A673 (cell line): ENCODE measurements around the gene CYSTM1. TPM values are rescaled to one million over a fixed set of nuclear protein-coding genes. Genes with fewer than 3 reads are reported as not detected.
A peak's percentile ranks its signal among the peaks of the same experiment; 100 is the strongest.

Experiments
- BruUV-seq: library from RNA; stranded (reverse); fragments of 400-500 nt; replicated peaks from 2 replicates; lab custom pipeline; 2021; lab: Mats Ljungman, UMichigan
- CTCF ChIA-PET: fragments of 300-600 bp; sonication (Branson Sonifier 250); formaldehyde crosslinking; loops from one replicate; lab custom pipeline; 2022; ENCODE audit warnings: antibody characterized with exemption; lab: Charles Lee
- POLR2A ChIA-PET: fragments of 300-600 bp; sonication (Branson Sonifier 250); formaldehyde crosslinking; loops from one replicate; lab custom pipeline; 2022; ENCODE audit warnings: antibody characterized with exemption; ENCODE audit not compliant: low non-redundant PET; lab: Charles Lee
- DNase-seq: peaks from one replicate; pipeline ENCODE4 v3.0.0-alpha.2; 2015; ENCODE audit warnings: low spot score
- H3K27ac ChIP-seq: fragments of 200-600 bp; sonication (generic); 2 replicates; pipeline ENCODE4 v1.5.1; 2016; ENCODE audit warnings: mixed run types, low read depth, mild to moderate bottlenecking, mixed read lengths, antibody characterized with exemption, low read length; ENCODE audit not compliant: poor library complexity, severe bottlenecking
- H3K27me3 ChIP-seq: fragments of 200-600 bp; sonication (generic); replicated peaks from 2 replicates; pipeline ENCODE4 v1.6.1; 2017; ENCODE audit warnings: mixed run types, low read depth, mild to moderate bottlenecking, mixed read lengths, antibody characterized with exemption, low read length; ENCODE audit not compliant: insufficient read depth, poor library complexity
- H3K36me3 ChIP-seq: fragments of 200-600 bp; sonication (generic); 2 replicates; pipeline ENCODE4 v1.6.1; 2016; ENCODE audit warnings: mixed run types, mild to moderate bottlenecking, mixed read lengths, antibody characterized with exemption, low read length; ENCODE audit not compliant: insufficient read depth, poor library complexity, severe bottlenecking
- H3K4me1 ChIP-seq: fragments of 200-600 bp; sonication (generic); 2 replicates; pipeline ENCODE4 v1.6.1; 2017; ENCODE audit warnings: mixed run types, mild to moderate bottlenecking, mixed read lengths, antibody characterized with exemption, low read length; ENCODE audit not compliant: insufficient read depth, poor library complexity, severe bottlenecking
- H3K4me3 ChIP-seq: fragments of 200-600 bp; sonication (generic); 2 replicates; pipeline ENCODE4 v1.5.1; 2016; ENCODE audit warnings: low read depth, mixed run types, mild to moderate bottlenecking, mixed read lengths, low read length; ENCODE audit not compliant: poor library complexity, severe bottlenecking
- H3K9me3 ChIP-seq: fragments of 200-600 bp; sonication (generic); 2 replicates; pipeline ENCODE4 v1.6.1; 2016; ENCODE audit warnings: mixed run types, low read depth, mild to moderate bottlenecking, mixed read lengths, antibody characterized with exemption, low read length; ENCODE audit not compliant: poor library complexity, severe bottlenecking
- CTCF ChIP-seq: fragments of 300-800, 200-600 bp; sonication (generic); conservative IDR thresholded peaks from 2 replicates; pipeline ENCODE4 v1.5.1; 2017; ENCODE audit warnings: low read depth, mild to moderate bottlenecking, antibody characterized with exemption, low read length, moderate library complexity, mixed read lengths
- EZH2 ChIP-seq: fragments of 200-600 bp; sonication (generic); IDR thresholded peaks from 2 replicates; pipeline ENCODE4 v1.6.1; 2017; ENCODE audit warnings: borderline replicate concordance, low read depth, mild to moderate bottlenecking, mixed read lengths, antibody characterized with exemption, low read length; ENCODE audit not compliant: poor library complexity, severe bottlenecking
- intact Hi-C: fragments of 100-400 bp; cut with micrococcal nuclease; formaldehyde crosslinking; loops from one replicate; pipeline ENCODE4 v1.10.0; 2022; ENCODE audit not compliant: unreplicated experiment
- total RNA-seq: library from RNA; stranded (reverse); gene quantifications from 2 replicates; pipeline ENCODE4 v1.2.3, GENCODE V29; 2021

Gene CYSTM1
- total RNA-seq, 1 experiment from 2014 or later, result 35.5 TPM

GRCh38 chr5:140238756-140239155 lies 63.8 kb downstream of the CYSTM1 start:
- H3K27ac ChIP-seq, result no peak overlapping the region
- intact Hi-C loops, result no loop called here
- peaks cover 20% of the 10 kb centered on the region for H3K4me1 ChIP-seq
- no peaks in the 10 kb centered on the region for H3K27me3 ChIP-seq
- H3K4me3 ChIP-seq, result no peak overlapping the region
- POLR2A ChIA-PET, result no interaction called here
- no peaks in the 10 kb centered on the region for H3K9me3 ChIP-seq
- no peak for DNase-seq
- BruUV-seq, result no TSS peak
- H3K36me3 ChIP-seq, result no peaks in the 10 kb centered on the region
- CTCF ChIA-PET, result interaction anchor here (0.8 kb wide), 1 partner anchor 120 kb away, joined by 3 read pairs; no protein-coding TSS in a partner anchor
- TF ChIP-seq EZH2 (no peak), CTCF (no peak)

GRCh38 chr5:140239461-140239860 lies 64.5 kb downstream of the CYSTM1 start:
- ChIA-PET POLR2A (no interaction called here), CTCF (interaction anchor here (0.6 to 2.8 kb wide), 10 partner anchors 8 to 146 kb away, joined by 3 to 45 read pairs (median 4); partner anchors contain the start of gene HBEGF)
- no peaks in the 10 kb centered on the region for H3K27me3 ChIP-seq
- no TSS peak for BruUV-seq
- TF ChIP-seq CTCF (no peak), EZH2 (no peak)
- no peak for DNase-seq
- H3K9me3 ChIP-seq, result no peaks in the 10 kb centered on the region
- intact Hi-C loops, result no loop called here
- H3K27ac ChIP-seq, result no peak overlapping the region
- peaks cover 20% of the 10 kb centered on the region for H3K4me1 ChIP-seq
- no peaks in the 10 kb centered on the region for H3K36me3 ChIP-seq
- no peak overlapping the region for H3K4me3 ChIP-seq

GRCh38 chr5:140239939-140240700 lies 65.1 kb downstream of the CYSTM1 start:
- POLR2A ChIA-PET, result no interaction called here
- intact Hi-C loops, result no loop called here
- CTCF ChIA-PET, result interaction anchor here (0.6 to 2.8 kb wide), 14 partner anchors 9 to 145 kb away, joined by 3 to 45 read pairs (median 4); partner anchors contain the start of genes HBEGF and SLC4A9
- Histone ChIP-seq H3K27me3 (no peaks in the 10 kb centered on the region), H3K9me3 (no peaks in the 10 kb centered on the region), H3K4me3 (no peak overlapping the region), H3K27ac (no peak overlapping the region), H3K36me3 (peaks cover under 1% of the 10 kb centered on the region), H3K4me1 (peaks cover 26% of the 10 kb centered on the region)
- BruUV-seq, result no TSS peak
- TF ChIP-seq EZH2, result no peak
- peak; percentile 81 for TF ChIP-seq CTCF
- peak; percentile 80 for DNase-seq
